Measurements from ENCODE around the gene FZD1.

The FZD1 gene

DNA sequence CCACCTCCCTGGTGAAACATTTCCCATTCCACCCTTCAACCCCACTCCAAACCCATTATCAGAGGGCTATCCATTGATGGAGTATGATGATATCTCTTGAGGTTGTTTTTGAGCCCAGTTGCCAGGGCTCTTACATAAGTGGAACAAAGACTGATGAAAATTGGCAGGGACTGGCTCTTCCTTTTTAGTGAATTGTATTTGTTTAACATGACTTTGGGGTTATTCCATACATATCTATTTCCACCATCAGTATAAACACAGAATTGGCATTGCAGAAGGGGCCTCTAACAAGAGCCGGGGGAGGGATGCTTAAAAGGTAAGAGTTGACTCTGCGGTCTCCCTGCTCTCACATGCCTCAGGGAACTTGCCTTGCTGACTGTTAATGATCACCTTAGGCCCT is 28.9 kb downstream of the FZD1 start:
- Histone ChIP-seq H3K27me3 (ENCODE audit: low read depth, low read length) (no peaks in the 10 kb centered on the region), H3K27ac (ENCODE audit: low read length) (no peak overlapping the region), H4K20me1 (ENCODE audit: insufficient read depth, low read length) (no peaks in the 10 kb centered on the region), H3K4me3 (ENCODE audit: low read length) (no peak overlapping the region), H3K79me2 (ENCODE audit: low read length) (no peaks in the 10 kb centered on the region), H3K9me3 (ENCODE audit: insufficient read depth, low read length) (no peaks in the 10 kb centered on the region), H3K36me3 (replicated peaks; ENCODE audit: low read depth, low read length) (no peaks in the 10 kb centered on the region), H3K9ac (ENCODE audit: low read length) (no peak overlapping the region), H3K4me2 (ENCODE audit: low read length) (no peak overlapping the region), H2AFZ (ENCODE audit: low read depth, low read length) (no peak overlapping the region), H3K4me1 (ENCODE audit: low read length) (no peaks in the 10 kb centered on the region)
- TF ChIP-seq, protein P1, sequence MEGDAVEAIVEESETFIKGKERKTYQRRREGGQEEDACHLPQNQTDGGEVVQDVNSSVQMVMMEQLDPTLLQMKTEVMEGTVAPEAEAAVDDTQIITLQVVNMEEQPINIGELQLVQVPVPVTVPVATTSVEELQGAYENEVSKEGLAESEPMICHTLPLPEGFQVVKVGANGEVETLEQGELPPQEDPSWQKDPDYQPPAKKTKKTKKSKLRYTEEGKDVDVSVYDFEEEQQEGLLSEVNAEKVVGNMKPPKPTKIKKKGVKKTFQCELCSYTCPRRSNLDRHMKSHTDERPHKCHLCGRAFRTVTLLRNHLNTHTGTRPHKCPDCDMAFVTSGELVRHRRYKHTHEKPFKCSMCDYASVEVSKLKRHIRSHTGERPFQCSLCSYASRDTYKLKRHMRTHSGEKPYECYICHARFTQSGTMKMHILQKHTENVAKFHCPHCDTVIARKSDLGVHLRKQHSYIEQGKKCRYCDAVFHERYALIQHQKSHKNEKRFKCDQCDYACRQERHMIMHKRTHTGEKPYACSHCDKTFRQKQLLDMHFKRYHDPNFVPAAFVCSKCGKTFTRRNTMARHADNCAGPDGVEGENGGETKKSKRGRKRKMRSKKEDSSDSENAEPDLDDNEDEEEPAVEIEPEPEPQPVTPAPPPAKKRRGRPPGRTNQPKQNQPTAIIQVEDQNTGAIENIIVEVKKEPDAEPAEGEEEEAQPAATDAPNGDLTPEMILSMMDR (IDR thresholded peaks at IDR 0.05; ENCODE audit: low read depth, low read length) = no peak
- no peak for TF ChIP-seq EZH2phosphoT487 (IDR thresholded peaks at IDR 0.05; ENCODE audit: low read depth)

DNA sequence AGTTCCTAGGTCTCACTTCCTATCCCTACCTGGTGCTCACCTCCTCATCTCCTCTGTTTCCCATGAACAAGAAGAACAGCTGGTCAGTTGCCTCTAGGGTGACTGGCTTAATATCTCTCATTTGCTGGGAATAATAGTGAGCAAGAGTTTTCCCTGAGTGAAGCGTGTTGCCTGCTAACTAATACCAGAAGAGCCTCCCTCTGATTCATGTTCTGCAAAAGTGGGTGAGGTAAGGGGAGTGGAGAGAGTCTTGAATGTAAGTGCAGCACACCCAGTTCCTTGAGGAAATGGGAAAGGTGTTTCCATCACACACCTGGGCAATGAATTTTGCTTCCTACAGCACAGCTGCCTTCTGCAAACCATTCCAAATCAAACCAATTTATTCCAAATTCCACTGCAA is 29.6 kb downstream of the FZD1 start:
- H3K4me2 ChIP-seq (ENCODE audit: low read length) = no peak overlapping the region
- no peaks in the 10 kb centered on the region for H3K27me3 ChIP-seq (ENCODE audit: low read depth, low read length)
- no peak for TF ChIP-seq EZH2phosphoT487 (IDR thresholded peaks at IDR 0.05; ENCODE audit: low read depth)
- TF ChIP-seq, protein P1 (IDR thresholded peaks at IDR 0.05; ENCODE audit: low read depth, low read length) = no peak
- H3K27ac ChIP-seq (ENCODE audit: low read length) = no peak overlapping the region
- no peak overlapping the region for H3K9ac ChIP-seq (ENCODE audit: low read length)
- H2AFZ ChIP-seq (ENCODE audit: low read depth, low read length) = no peak overlapping the region
- no peaks in the 10 kb centered on the region for H3K4me1 ChIP-seq (ENCODE audit: low read length)
- H3K36me3 ChIP-seq (replicated peaks; ENCODE audit: low read depth, low read length) = no peaks in the 10 kb centered on the region
- no peaks in the 10 kb centered on the region for H3K9me3 ChIP-seq (ENCODE audit: insufficient read depth, low read length)
- no peaks in the 10 kb centered on the region for H3K79me2 ChIP-seq (ENCODE audit: low read length)
- no peaks in the 10 kb centered on the region for H4K20me1 ChIP-seq (ENCODE audit: insufficient read depth, low read length)
- H3K4me3 ChIP-seq (ENCODE audit: low read length) = no peak overlapping the region

DNA sequence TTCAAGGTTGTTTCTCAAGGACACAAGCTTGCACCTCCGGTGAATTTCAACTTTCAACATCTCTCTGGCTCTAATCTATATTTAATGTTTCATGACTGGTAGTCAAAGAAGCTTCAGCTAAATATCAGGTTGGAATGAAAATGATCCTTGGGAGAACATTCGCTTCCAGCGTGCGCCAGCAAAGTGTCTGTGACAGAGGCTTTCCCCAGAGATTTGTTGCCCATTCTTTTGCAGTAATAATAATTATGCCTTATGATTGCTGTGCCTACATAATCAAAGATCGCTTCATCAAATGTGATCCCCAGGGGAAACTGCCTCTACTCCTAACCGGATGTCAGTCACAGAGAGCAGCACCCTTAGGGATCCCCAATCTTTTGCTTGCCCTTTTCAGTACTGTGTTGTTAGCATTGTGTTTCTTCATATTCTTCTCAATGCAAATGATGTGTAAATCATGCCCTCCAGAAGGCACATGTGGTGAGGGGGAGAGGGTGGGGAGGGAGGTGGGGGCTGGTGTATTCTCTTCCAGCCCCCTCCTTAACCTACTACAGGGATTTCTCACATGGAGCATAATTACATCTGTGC is 30.5 kb downstream of the FZD1 start:
- Histone ChIP-seq H3K4me3 (ENCODE audit: low read length) (no peak overlapping the region), H3K36me3 (replicated peaks; ENCODE audit: low read depth, low read length) (no peaks in the 10 kb centered on the region), H3K27me3 (ENCODE audit: low read depth, low read length) (no peaks in the 10 kb centered on the region), H3K9me3 (ENCODE audit: insufficient read depth, low read length) (no peaks in the 10 kb centered on the region), H3K79me2 (ENCODE audit: low read length) (no peaks in the 10 kb centered on the region), H3K9ac (ENCODE audit: low read length) (no peak overlapping the region), H3K27ac (ENCODE audit: low read length) (no peak overlapping the region), H3K4me1 (ENCODE audit: low read length) (no peaks in the 10 kb centered on the region), H3K4me2 (ENCODE audit: low read length) (no peak overlapping the region), H4K20me1 (ENCODE audit: insufficient read depth, low read length) (no peaks in the 10 kb centered on the region), H2AFZ (ENCODE audit: low read depth, low read length) (no peak overlapping the region)
- TF ChIP-seq, protein P1 (IDR thresholded peaks at IDR 0.05; ENCODE audit: low read depth, low read length) = no peak
- TF ChIP-seq EZH2phosphoT487 (IDR thresholded peaks at IDR 0.05; ENCODE audit: low read depth) = no peak

DNA sequence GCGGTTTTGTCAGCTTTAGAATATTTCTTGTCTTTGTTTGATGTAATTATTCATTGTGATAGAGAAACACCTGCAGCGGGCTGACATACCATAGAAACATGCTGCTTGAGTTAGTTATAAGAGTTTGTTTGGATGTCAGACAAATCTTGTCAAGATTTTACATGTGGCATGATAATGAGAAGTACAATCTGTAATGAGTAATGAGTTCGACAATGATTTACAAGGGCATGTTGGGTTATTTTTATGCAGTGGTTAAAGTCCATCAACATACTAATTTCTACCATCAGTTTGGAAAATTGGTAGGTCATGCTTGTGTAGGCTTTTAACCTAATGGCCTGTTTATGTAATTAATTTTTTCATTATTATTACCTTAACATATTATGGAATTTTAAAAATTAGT is 31.3 kb downstream of the FZD1 start:
- Histone ChIP-seq H3K9ac (ENCODE audit: low read length) (no peak overlapping the region), H3K9me3 (ENCODE audit: insufficient read depth, low read length) (no peaks in the 10 kb centered on the region), H3K4me3 (ENCODE audit: low read length) (no peak overlapping the region), H4K20me1 (ENCODE audit: insufficient read depth, low read length) (no peaks in the 10 kb centered on the region), H3K4me2 (ENCODE audit: low read length) (no peak overlapping the region), H3K27ac (ENCODE audit: low read length) (no peak overlapping the region), H3K36me3 (replicated peaks; ENCODE audit: low read depth, low read length) (no peaks in the 10 kb centered on the region), H3K4me1 (ENCODE audit: low read length) (peaks cover 5% of the 10 kb centered on the region), H3K79me2 (ENCODE audit: low read length) (no peaks in the 10 kb centered on the region), H2AFZ (ENCODE audit: low read depth, low read length) (no peak overlapping the region), H3K27me3 (ENCODE audit: low read depth, low read length) (no peaks in the 10 kb centered on the region)
- TF ChIP-seq EZH2phosphoT487 (IDR thresholded peaks at IDR 0.05; ENCODE audit: low read depth) = no peak
- TF ChIP-seq, protein P1 (IDR thresholded peaks at IDR 0.05; ENCODE audit: low read depth, low read length) = no peak
